PC-9 (cell line): Measurements from ENCODE around the gene STK40.

Experiments
- CTCF ChIP-seq: fragments of 200-600 bp; sonication (generic); conservative IDR thresholded peaks from 2 replicates; pipeline ENCODE4 v1.6.1; 2017; ENCODE audit warnings: mixed run types, antibody characterized with exemption, mild to moderate bottlenecking, moderate library complexity
- EZH2 ChIP-seq: fragments of 200-600 bp; sonication (generic); IDR thresholded peaks from 2 replicates; pipeline ENCODE4 v1.8.0; 2017; ENCODE audit warnings: antibody characterized with exemption, low read depth

GRCh38 chr1:36397083-36397377 lies 11.3 kb upstream of the STK40 start:
- TF ChIP-seq CTCF (no peak), EZH2 (no peak)
